Calu3 (cell line): ENCODE data around the gene SLC4A1. TPM values are rescaled to one million over a fixed set of nuclear protein-coding genes. Genes with fewer than 3 reads are reported as not detected.

Experiments used
- BruUV-seq: library from RNA; stranded (reverse); fragments of 400-500 nt; replicated peaks from 2 replicates; lab custom pipeline; 2021; lab: Mats Ljungman, UMichigan
- CTCF ChIA-PET: fragments of 300-600 bp; sonication (Branson Sonifier 250); formaldehyde crosslinking; loops from one replicate; lab custom pipeline; 2022; ENCODE audit warnings: antibody characterized with exemption; lab: Charles Lee
- DNase-seq: peaks from one replicate; pipeline ENCODE4 v3.0.0; 2022
- H3K27ac Mint-ChIP-seq: one replicate; pipeline ENCODE4 v1.8.0; 2022; ENCODE audit warnings: mixed read lengths; ENCODE audit not compliant: unreplicated experiment
- H3K27me3 Mint-ChIP-seq: one replicate; pipeline ENCODE4 v1.8.0; 2022; ENCODE audit warnings: mixed read lengths; ENCODE audit not compliant: unreplicated experiment
- H3K36me3 Mint-ChIP-seq: one replicate; pipeline ENCODE4 v1.8.0; 2022; ENCODE audit warnings: mild to moderate bottlenecking, moderate library complexity, mixed read lengths; ENCODE audit not compliant: insufficient read depth, unreplicated experiment
- H3K4me1 Mint-ChIP-seq: one replicate; pipeline ENCODE4 v1.8.0; 2022; ENCODE audit warnings: mild to moderate bottlenecking, low read depth, mixed read lengths; ENCODE audit not compliant: unreplicated experiment
- H3K4me3 Mint-ChIP-seq: one replicate; pipeline ENCODE4 v1.8.0; 2022; ENCODE audit warnings: mild to moderate bottlenecking, low read depth, moderate library complexity, mixed read lengths; ENCODE audit not compliant: unreplicated experiment
- H3K9me3 Mint-ChIP-seq: one replicate; pipeline ENCODE4 v1.8.0; 2022; ENCODE audit warnings: low read depth, mixed read lengths; ENCODE audit not compliant: unreplicated experiment
- intact Hi-C: fragments of 100-400 bp; cut with micrococcal nuclease; formaldehyde crosslinking; loops from one replicate; pipeline ENCODE4 v1.10.0; 2022; ENCODE audit not compliant: unreplicated experiment
- total RNA-seq: library from RNA; stranded (reverse); gene quantifications from 2 replicates; pipeline ENCODE4 v1.2.3, GENCODE V29; 2022
- TF ChIP-seq, protein P1 (sequence below): fragments of 200-600 bp; IDR thresholded peaks from one replicate; pipeline ENCODE4 v1.8.0; 2022; ENCODE audit warnings: antibody characterized with exemption; ENCODE audit not compliant: unreplicated experiment

The SLC4A1 gene
- total RNA-seq, 1 experiment from 2014 or later, result not detected

DNA sequence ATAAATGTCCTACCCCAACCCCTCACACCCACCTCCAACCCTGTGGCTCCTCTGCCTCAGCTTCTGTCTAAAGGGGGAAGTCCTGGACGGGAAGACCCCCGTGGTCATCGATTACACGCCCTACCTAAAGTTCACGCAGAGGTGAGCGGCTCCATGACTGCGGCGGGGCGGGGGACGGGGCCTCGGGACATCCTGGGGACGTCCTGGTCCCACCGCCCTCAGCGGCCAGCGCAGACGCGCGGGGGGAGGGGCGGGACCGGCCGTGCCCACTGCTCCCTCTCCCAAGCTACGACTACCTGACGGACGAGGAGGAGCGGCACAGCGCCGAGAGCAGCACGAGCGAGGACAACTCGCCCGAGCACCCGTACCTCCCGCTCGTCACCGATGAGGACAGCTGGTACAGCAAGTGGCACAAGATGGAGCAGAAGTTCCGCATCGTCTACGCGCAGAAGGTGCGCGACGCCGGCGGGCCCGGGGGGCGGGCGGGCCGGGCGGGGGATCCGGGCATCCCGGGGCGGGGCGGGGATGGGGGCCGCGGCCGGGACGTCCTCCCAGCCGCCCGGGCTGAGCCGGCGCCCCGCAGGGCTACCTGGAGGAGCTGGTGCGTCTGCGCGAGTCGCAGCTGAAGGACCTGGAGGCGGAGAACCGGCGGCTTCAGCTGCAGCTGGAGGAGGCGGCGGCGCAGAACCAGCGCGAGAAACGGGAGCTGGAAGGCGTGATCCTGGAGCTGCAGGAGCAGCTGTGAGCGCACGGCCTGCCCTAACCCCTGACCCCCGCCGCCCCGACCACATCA, 47.1 kb upstream of the SLC4A1 start:
- BruUV-seq, result no TSS peak
- Mint-ChIP-seq H3K4me3 (peak overlapping the region; percentile 50), H3K36me3 (peaks cover 26% of the 10 kb centered on the region), H3K4me1 (peaks cover 2% of the 10 kb centered on the region), H3K9me3 (no peaks in the 10 kb centered on the region), H3K27ac (no peak overlapping the region), H3K27me3 (peaks cover 85% of the 10 kb centered on the region)
- peak; percentile 62 for DNase-seq
- TF ChIP-seq, protein P1, sequence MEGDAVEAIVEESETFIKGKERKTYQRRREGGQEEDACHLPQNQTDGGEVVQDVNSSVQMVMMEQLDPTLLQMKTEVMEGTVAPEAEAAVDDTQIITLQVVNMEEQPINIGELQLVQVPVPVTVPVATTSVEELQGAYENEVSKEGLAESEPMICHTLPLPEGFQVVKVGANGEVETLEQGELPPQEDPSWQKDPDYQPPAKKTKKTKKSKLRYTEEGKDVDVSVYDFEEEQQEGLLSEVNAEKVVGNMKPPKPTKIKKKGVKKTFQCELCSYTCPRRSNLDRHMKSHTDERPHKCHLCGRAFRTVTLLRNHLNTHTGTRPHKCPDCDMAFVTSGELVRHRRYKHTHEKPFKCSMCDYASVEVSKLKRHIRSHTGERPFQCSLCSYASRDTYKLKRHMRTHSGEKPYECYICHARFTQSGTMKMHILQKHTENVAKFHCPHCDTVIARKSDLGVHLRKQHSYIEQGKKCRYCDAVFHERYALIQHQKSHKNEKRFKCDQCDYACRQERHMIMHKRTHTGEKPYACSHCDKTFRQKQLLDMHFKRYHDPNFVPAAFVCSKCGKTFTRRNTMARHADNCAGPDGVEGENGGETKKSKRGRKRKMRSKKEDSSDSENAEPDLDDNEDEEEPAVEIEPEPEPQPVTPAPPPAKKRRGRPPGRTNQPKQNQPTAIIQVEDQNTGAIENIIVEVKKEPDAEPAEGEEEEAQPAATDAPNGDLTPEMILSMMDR, result no peak
- intact Hi-C loops, result no loop called here
- CTCF ChIA-PET, result interaction anchor here (0.6 to 1.1 kb wide), 2 partner anchors 9 to 72 kb away, joined by 3 to 5 read pairs; partner anchors contain the start of gene SLC25A39

- Mint-ChIP-seq H3K4me3 (peak overlapping the region; percentile 50), H3K9me3 (no peaks in the 10 kb centered on the region), H3K4me1 (peaks cover 7% of the 10 kb centered on the region), H3K27ac (no peak overlapping the region), H3K27me3 (peaks cover 90% of the 10 kb centered on the region), H3K36me3 (peaks cover 21% of the 10 kb centered on the region)
- intact Hi-C loops, result no loop called here
- no TSS peak for BruUV-seq
- TF ChIP-seq, protein P1, result no peak
- CTCF ChIA-PET, result no interaction called here
- DNase-seq, result no peak
Observed at GRCh38 chr17:44314524-44314868, 46.6 kb upstream of the SLC4A1 start.

DNA sequence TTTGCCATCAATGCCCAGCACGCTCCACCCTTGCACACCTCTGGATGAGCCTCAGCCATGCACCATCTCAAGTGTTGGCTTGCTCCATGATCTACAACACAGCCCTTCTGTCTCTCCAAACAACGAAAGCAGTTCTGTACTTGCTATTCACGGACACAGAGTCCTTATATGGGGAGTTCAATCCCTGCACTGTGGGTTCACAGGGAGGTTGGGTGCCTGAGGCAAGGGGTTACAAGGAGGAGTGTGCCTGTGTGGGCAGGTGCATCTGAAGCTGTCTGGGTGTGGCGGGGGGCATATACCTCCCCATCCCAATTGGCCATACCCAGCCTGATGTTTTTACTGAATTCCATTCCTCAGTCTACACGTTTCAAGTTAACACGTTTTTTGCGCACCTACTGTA, 46.1 kb upstream of the SLC4A1 start:
- BruUV-seq, result no TSS peak
- Mint-ChIP-seq H3K9me3 (no peaks in the 10 kb centered on the region), H3K4me1 (peaks cover 11% of the 10 kb centered on the region), H3K4me3 (no peak overlapping the region), H3K27ac (no peak overlapping the region), H3K36me3 (peaks cover 17% of the 10 kb centered on the region), H3K27me3 (peaks cover 95% of the 10 kb centered on the region)
- CTCF ChIA-PET, result no interaction called here
- DNase-seq, result no peak
- intact Hi-C loops, result no loop called here
- TF ChIP-seq, protein P1, result no peak

DNA sequence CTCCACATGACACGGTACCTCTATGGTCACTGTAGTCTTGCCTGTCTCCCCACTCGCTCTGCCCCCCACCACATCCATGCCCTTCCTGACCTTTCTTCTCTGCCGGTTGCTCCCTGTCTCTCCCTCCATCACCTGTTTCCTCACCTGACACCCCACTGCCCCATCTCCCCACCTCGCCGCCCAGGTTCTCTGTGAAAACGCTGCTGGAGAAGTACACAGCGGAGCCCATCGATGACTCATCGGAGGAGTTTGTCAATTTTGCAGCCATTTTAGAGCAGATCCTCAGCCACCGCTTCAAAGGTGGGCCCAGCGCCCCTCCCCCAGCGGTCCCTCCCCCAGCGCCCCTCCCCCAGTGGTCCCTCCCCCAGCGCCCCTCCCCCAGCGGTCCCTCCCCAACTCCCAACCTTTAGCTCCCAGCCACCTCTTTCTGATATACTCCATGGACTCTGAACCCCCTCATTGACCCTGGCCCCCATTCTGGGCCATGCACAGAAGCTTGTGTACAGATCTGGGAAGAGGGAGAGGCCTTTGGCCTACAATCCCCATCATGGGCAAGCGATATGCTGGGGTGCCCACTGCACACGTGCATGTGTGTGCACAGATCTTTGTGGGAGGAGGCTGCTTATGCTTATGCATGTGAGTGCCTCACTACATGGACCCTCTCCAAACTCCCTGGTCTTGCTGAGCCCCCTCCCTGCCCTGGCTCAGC, 44.6 kb upstream of the SLC4A1 start:
- TF ChIP-seq, protein P1, result no peak
- no TSS peak for BruUV-seq
- Mint-ChIP-seq H3K4me1 (peaks cover 11% of the 10 kb centered on the region), H3K9me3 (no peaks in the 10 kb centered on the region), H3K36me3 (peaks cover 15% of the 10 kb centered on the region), H3K4me3 (no peak overlapping the region), H3K27ac (no peak overlapping the region), H3K27me3 (peaks cover 91% of the 10 kb centered on the region)
- no peak for DNase-seq
- CTCF ChIA-PET, result interaction anchor here (0.9 kb wide), 1 partner anchor 91 kb away, joined by 4 read pairs; no protein-coding TSS in a partner anchor
- intact Hi-C loops, result no loop called here
